A673 (cell line): ENCODE data around the gene RLBP1. TPM values are rescaled to one million over a fixed set of nuclear protein-coding genes. Genes with fewer than 3 reads are reported as not detected.

ENCODE experiments used
- BruUV-seq: library from RNA; stranded (reverse); fragments of 400-500 nt; replicated peaks from 2 replicates; lab custom pipeline; 2021; lab: Mats Ljungman, UMichigan
- CTCF ChIA-PET: fragments of 300-600 bp; sonication (Branson Sonifier 250); formaldehyde crosslinking; loops from one replicate; lab custom pipeline; 2022; ENCODE audit warnings: antibody characterized with exemption; lab: Charles Lee
- POLR2A ChIA-PET: fragments of 300-600 bp; sonication (Branson Sonifier 250); formaldehyde crosslinking; loops from one replicate; lab custom pipeline; 2022; ENCODE audit warnings: antibody characterized with exemption; ENCODE audit not compliant: low non-redundant PET; lab: Charles Lee
- DNase-seq: peaks from one replicate; pipeline ENCODE4 v3.0.0-alpha.2; 2015; ENCODE audit warnings: low spot score
- H3K27ac ChIP-seq: fragments of 200-600 bp; sonication (generic); 2 replicates; pipeline ENCODE4 v1.5.1; 2016; ENCODE audit warnings: mixed run types, low read depth, mild to moderate bottlenecking, mixed read lengths, antibody characterized with exemption, low read length; ENCODE audit not compliant: poor library complexity, severe bottlenecking
- H3K27me3 ChIP-seq: fragments of 200-600 bp; sonication (generic); replicated peaks from 2 replicates; pipeline ENCODE4 v1.6.1; 2017; ENCODE audit warnings: mixed run types, low read depth, mild to moderate bottlenecking, mixed read lengths, antibody characterized with exemption, low read length; ENCODE audit not compliant: insufficient read depth, poor library complexity
- H3K36me3 ChIP-seq: fragments of 200-600 bp; sonication (generic); 2 replicates; pipeline ENCODE4 v1.6.1; 2016; ENCODE audit warnings: mixed run types, mild to moderate bottlenecking, mixed read lengths, antibody characterized with exemption, low read length; ENCODE audit not compliant: insufficient read depth, poor library complexity, severe bottlenecking
- H3K4me1 ChIP-seq: fragments of 200-600 bp; sonication (generic); 2 replicates; pipeline ENCODE4 v1.6.1; 2017; ENCODE audit warnings: mixed run types, mild to moderate bottlenecking, mixed read lengths, antibody characterized with exemption, low read length; ENCODE audit not compliant: insufficient read depth, poor library complexity, severe bottlenecking
- H3K4me3 ChIP-seq: fragments of 200-600 bp; sonication (generic); 2 replicates; pipeline ENCODE4 v1.5.1; 2016; ENCODE audit warnings: low read depth, mixed run types, mild to moderate bottlenecking, mixed read lengths, low read length; ENCODE audit not compliant: poor library complexity, severe bottlenecking
- H3K9me3 ChIP-seq: fragments of 200-600 bp; sonication (generic); 2 replicates; pipeline ENCODE4 v1.6.1; 2016; ENCODE audit warnings: mixed run types, low read depth, mild to moderate bottlenecking, mixed read lengths, antibody characterized with exemption, low read length; ENCODE audit not compliant: poor library complexity, severe bottlenecking
- EZH2 ChIP-seq: fragments of 200-600 bp; sonication (generic); IDR thresholded peaks from 2 replicates; pipeline ENCODE4 v1.6.1; 2017; ENCODE audit warnings: borderline replicate concordance, low read depth, mild to moderate bottlenecking, mixed read lengths, antibody characterized with exemption, low read length; ENCODE audit not compliant: poor library complexity, severe bottlenecking
- intact Hi-C: fragments of 100-400 bp; cut with micrococcal nuclease; formaldehyde crosslinking; loops from one replicate; pipeline ENCODE4 v1.10.0; 2022; ENCODE audit not compliant: unreplicated experiment
- total RNA-seq: library from RNA; stranded (reverse); gene quantifications from 2 replicates; pipeline ENCODE4 v1.2.3, GENCODE V29; 2021
- TF ChIP-seq, protein P1 (sequence below): fragments of 300-800, 200-600 bp; sonication (generic); conservative IDR thresholded peaks from 2 replicates; pipeline ENCODE4 v1.5.1; 2017; ENCODE audit warnings: low read depth, mild to moderate bottlenecking, antibody characterized with exemption, low read length, moderate library complexity, mixed read lengths

Gene RLBP1
- total RNA-seq, 1 experiment from 2014 or later, result not detected

DNA sequence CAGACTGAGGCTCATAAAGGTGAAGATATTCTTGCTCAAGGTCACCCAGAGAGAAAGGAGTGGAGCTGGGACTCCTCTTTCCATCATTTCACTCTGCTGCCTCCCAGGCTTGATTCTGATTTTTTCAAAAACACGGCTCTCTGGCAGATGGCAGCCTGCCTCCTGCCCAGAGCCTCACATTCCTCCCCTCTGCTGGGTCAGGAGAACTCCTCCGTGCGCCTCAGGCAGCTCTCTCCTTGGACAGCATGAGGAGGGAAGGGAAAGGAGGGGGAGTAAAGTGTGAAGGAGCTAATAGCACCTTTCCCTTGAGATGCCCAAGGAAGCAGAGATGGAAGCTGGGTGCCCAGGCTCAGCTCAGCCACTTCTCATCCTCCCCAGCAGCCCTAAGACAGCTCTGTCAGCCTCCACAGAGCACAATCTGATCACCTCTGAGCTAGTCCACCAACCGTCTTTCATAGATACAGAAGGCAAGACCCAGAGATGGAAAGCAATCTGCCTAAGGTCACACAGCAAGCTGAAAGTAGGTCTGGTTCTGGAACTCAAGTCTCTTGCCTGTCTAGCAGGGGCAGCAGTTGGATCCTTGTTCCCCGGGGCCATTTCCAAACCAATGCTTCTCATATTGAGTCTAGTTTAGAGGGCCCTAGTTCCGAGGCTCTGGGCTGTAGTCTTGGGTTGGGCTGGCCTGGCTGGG is 3.5 kb downstream of the RLBP1 start:
- POLR2A ChIA-PET, result no interaction called here
- no TSS peak for BruUV-seq
- TF ChIP-seq EZH2, result no peak
- TF ChIP-seq, protein P1, sequence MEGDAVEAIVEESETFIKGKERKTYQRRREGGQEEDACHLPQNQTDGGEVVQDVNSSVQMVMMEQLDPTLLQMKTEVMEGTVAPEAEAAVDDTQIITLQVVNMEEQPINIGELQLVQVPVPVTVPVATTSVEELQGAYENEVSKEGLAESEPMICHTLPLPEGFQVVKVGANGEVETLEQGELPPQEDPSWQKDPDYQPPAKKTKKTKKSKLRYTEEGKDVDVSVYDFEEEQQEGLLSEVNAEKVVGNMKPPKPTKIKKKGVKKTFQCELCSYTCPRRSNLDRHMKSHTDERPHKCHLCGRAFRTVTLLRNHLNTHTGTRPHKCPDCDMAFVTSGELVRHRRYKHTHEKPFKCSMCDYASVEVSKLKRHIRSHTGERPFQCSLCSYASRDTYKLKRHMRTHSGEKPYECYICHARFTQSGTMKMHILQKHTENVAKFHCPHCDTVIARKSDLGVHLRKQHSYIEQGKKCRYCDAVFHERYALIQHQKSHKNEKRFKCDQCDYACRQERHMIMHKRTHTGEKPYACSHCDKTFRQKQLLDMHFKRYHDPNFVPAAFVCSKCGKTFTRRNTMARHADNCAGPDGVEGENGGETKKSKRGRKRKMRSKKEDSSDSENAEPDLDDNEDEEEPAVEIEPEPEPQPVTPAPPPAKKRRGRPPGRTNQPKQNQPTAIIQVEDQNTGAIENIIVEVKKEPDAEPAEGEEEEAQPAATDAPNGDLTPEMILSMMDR, result no peak

DNA sequence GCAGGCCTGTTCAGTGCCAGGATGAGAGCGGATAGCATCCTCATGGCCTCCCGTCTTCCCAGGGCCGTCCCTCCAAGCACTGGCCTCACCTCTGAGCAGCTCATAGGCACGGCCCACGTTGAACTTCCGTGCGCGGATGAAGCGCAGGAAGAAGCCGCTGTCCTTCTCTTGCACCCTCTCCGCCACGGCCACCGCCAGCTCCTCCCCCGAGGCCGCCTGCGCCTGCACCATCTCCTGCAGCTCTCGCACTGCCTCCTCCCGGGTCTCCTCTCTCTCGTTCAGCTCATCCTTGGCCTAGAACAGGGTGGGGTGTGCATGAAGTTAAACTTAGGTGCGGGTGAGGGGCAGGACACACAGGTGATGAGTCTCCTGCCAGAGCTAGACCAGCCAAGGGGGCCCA is 4.3 kb downstream of the RLBP1 start:
- ChIA-PET POLR2A (no interaction called here), CTCF (interaction anchor here (2.2 kb wide), 1 partner anchor 10 kb away, joined by 7 read pairs; no protein-coding TSS in a partner anchor)
- BruUV-seq, result no TSS peak
- Histone ChIP-seq H3K4me3 (no peak overlapping the region), H3K9me3 (no peaks in the 10 kb centered on the region), H3K36me3 (no peaks in the 10 kb centered on the region), H3K27ac (no peak overlapping the region), H3K4me1 (no peaks in the 10 kb centered on the region), H3K27me3 (no peaks in the 10 kb centered on the region)
- intact Hi-C loops, result no loop called here
- DNase-seq, result no peak
- TF ChIP-seq, protein P1, result no peak
- TF ChIP-seq EZH2, result no peak

More for the DNA sequence above, 3.5 kb downstream of the RLBP1 start:
- intact Hi-C loops, result no loop called here
- no peaks in the 10 kb centered on the region for H3K9me3 ChIP-seq
- H3K4me3 ChIP-seq, result no peak overlapping the region
- H3K27me3 ChIP-seq, result no peaks in the 10 kb centered on the region
- H3K27ac ChIP-seq, result no peak overlapping the region
- H3K4me1 ChIP-seq, result no peaks in the 10 kb centered on the region
- DNase-seq, result no peak
- H3K36me3 ChIP-seq, result no peaks in the 10 kb centered on the region
- CTCF ChIA-PET, result interaction anchor here (2.2 kb wide), 1 partner anchor 11 kb away, joined by 7 read pairs; no protein-coding TSS in a partner anchor

DNA sequence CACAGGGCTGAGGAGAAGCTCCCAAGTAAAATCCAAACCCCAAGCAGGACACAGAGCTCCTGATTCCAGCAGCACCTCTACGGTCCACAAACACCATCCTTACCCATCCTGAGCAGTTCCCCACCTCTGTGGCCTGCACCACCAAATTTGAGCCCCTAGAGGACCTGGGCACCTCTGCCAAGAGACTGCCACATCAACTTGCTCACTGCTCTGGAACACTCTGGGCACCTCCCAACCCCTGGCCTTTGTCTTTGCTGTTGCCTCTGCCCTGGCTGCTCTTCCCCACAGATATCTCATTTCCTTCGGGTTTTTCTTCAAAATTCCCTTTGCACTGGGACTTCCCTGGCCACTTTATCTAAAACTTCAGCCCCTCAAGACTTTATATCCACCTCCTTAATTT is 5.8 kb downstream of the RLBP1 start:
- Histone ChIP-seq H3K4me3 (no peak overlapping the region), H3K9me3 (no peaks in the 10 kb centered on the region), H3K27ac (no peak overlapping the region), H3K27me3 (no peaks in the 10 kb centered on the region), H3K36me3 (no peaks in the 10 kb centered on the region), H3K4me1 (no peaks in the 10 kb centered on the region)
- TF ChIP-seq, protein P1, result no peak
- TF ChIP-seq EZH2, result no peak
- intact Hi-C loops, result no loop called here
- ChIA-PET CTCF (no interaction called here), POLR2A (no interaction called here)
- no peak for DNase-seq
- BruUV-seq, result no TSS peak
